Measurements from ENCODE around the gene PLA2G4B. TPM values are rescaled to one million over a fixed set of nuclear protein-coding genes. Genes with fewer than 3 reads are reported as not detected.

PLA2G4B gene
- total and polyA plus RNA-seq, 2 donors (not counting 1 experiment from before 2014, with no cell fraction given): 22.6 to 33.2 TPM

GRCh38 chr15:41852736-41853590, 14.3 kb downstream of the PLA2G4B start:
- no peak overlapping the region for H3K9ac ChIP-seq (ENCODE audit: low read length)
- intact Hi-C loops (cut with micrococcal nuclease): no loop called here
- DNase-seq: no peak

More at GRCh38 chr15:41852736-41853590, 14.3 kb downstream of the PLA2G4B start:
- 94% methylated on average over 13 of the region's 17 CpGs for WGBS (ENCODE audit: insufficient coverage)
- CTCF ChIA-PET: interaction anchor here (1.0 to 1.9 kb wide), 2 partner anchors 42 to 52 kb away, joined by 5 to 7 read pairs; no protein-coding TSS in a partner anchor
- Histone ChIP-seq H3K4me2 (replicated peaks; ENCODE audit: low read depth, low read length, poor library complexity, severe bottlenecking) (no peak overlapping the region), H3K36me3 (replicated peaks in 1 of 2; ENCODE audit: control extremely low read depth in 1 of 2, control insufficient read depth in 1 of 2, extremely low read depth in 1 of 2, insufficient read depth in 2 of 2, low read length in 1 of 2) (peaks cover 0 to 4% of the 10 kb centered on the region in 2 experiments), H4K20me1 (ENCODE audit: control insufficient read depth, insufficient read depth, low read length, poor library complexity, severe bottlenecking) (no peaks in the 10 kb centered on the region), H3K4me3 (ENCODE audit: control extremely low read depth in 1 of 5, extremely low read depth in 1 of 5, insufficient read depth in 1 of 5, low read depth in 2 of 5, low read length in 4 of 5) (no peak overlapping the region), H3K79me2 (ENCODE audit: control insufficient read depth, insufficient read depth, low read length) (no peaks in the 10 kb centered on the region), H3K4me1 (ENCODE audit: control insufficient read depth in 2 of 2, insufficient read depth in 2 of 2, low read length in 2 of 2) (no peaks in the 10 kb centered on the region), H3K27ac (ENCODE audit: low read length in 2 of 2) (no peak overlapping the region), H3K27me3 (replicated peaks in 1 of 4; ENCODE audit: control extremely low read depth in 1 of 4, control insufficient read depth in 3 of 4, insufficient read depth in 4 of 4, low read length in 3 of 4) (peaks cover 0 to 4% (median 0%) of the 10 kb centered on the region in 4 experiments), H3K9me3 (ENCODE audit: control extremely low read depth in 1 of 3, control insufficient read depth in 2 of 3, insufficient read depth in 1 of 3, low read length in 2 of 3) (no peaks in the 10 kb centered on the region), H2AFZ (ENCODE audit: insufficient read depth, low read depth, low read length, poor library complexity, severe bottlenecking) (no peak overlapping the region)
- peaks cover 2% of the 10 kb centered on the region for H3K4me1 Mint-ChIP-seq
- H3K27me3 Mint-ChIP-seq: no peaks in the 10 kb centered on the region
- H3K9me3 Mint-ChIP-seq (ENCODE audit: insufficient read depth): no peaks in the 10 kb centered on the region
- POLR2A ChIA-PET: no interaction called here
- ATAC-seq (ENCODE audit: low read depth): no peak
- no peak overlapping the region for H3K4me3 Mint-ChIP-seq
- no peak for TF ChIP-seq CTCF (IDR thresholded peaks at IDR 0.05)
- H3K27ac Mint-ChIP-seq: no peak overlapping the region
